GM18508 (cell line): ENCODE measurements around the gene RACGAP1.

Experiments used
- ATAC-seq: cut with Tn5 transposase; IDR thresholded peaks from one replicate; pipeline ENCODE4 v1.9.1; 2021; ENCODE audit warnings: moderate number of reproducible peaks; ENCODE audit not compliant: insufficient read depth, unreplicated experiment

Gene RACGAP1

GRCh38 chr12:49960474-49961110 lies 64.7 kb downstream of the RACGAP1 start:
- ATAC-seq: no peak

GRCh38 chr12:49959685-49960473 lies 65.4 kb downstream of the RACGAP1 start:
- ATAC-seq: no peak

DNA sequence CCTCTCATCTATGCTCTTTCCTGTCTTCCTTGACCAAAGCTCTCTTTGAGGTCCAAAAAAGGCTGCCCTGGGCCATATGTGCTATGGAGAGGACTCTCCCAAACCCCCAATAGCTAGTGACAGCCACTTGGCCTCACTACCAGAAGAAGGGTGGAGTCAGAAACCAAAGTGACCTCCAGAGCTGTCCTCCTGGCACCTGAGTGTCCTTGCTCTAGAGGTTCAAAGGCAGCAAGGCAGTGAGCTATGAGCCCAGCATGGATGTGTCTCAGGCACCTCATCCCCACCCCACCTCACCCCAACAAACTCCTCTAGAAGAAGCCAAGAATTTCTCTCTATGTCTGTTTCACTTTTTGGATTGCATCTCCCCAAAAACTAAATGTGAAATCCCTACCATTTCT lies 67.7 kb downstream of the RACGAP1 start:
- ATAC-seq: no peak

DNA sequence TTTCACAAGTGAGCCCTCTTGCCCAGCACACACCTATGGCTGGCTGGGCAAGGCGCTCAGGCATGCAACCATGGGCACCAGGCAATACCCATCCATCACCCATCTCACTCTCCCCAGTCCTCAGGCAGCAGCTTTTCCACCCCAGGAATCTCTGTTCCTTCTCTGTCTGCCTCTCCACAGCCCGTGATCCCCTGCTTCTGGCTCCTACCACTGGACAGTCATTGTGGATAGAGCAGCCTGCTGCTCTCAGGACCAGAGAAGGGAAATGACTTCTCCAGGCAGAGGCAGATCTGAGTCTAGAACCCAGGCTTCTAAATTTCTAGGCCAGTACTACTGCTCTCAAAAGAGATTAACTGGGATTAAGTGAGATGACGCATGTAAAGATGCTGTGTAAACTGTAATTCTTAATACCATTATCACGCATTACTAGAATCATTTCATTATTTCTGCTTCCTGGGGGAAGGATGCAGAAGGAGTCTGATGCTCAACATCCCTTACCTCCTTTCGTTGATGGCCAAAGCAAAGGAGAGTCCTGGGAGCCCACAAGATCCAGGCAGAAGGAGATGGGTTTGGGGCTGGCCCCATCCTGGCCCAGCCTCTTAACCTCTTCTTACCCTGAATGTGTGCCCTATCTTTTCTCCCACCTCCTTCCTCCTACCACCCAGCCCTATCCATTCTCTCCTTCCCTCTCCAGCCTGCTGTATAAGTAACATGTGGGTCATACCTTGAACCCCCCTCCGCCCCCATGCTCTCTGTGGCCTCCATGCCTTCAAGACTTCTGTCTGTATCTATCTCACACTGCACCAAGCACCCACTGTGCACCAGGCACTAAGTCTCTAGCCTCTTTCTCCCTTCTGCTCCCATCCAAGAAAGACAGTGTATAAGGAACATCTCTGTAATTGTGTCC lies 68.4 kb downstream of the RACGAP1 start:
- no peak for ATAC-seq

- no peak for ATAC-seq
These were observed 69.2 kb downstream of the RACGAP1 start for GRCh38 chr12:49955899-49956662.

DNA sequence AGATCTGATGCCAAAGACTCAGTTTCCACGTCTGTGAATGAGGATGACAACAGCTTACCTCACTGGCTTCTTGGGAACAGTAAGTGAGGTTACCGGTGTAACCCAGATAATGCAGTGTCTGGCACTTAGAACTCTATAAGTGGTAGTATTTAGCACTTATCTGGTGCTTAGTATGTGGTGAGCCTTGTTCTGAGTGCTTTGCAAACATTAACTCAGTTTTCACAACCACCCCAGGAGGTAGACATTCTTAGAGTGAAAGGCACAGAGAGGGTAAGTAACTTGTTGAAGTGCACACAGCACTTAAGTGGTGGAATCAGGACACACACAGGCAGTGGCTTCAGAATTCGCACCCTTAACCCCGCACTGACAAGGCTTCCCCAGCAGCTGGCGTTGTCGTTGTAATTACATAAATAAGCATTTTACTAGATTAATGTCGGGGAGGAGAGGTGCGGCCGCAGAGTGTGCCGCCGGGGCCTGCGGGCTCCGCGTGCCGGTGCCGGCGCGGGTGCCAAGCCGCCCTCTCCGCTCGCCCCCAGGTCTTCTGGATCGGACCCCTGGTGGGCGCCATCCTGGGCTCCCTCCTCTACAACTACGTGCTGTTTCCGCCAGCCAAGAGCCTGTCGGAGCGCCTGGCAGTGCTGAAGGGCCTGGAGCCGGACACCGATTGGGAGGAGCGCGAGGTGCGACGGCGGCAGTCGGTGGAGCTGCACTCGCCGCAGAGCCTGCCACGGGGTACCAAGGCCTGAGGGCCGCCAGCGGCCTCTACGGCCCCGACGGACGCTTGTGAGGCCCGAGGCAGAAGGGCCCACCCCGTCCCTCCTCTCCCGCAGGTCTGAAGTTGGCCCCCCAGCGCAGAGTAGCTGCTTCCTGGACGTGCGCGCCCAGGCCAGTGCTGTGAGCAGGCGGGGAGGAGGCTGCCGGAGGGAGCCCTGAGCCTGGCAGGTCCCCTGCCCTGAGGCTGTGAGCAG lies 70.1 kb downstream of the RACGAP1 start:
- ATAC-seq: no peak

DNA sequence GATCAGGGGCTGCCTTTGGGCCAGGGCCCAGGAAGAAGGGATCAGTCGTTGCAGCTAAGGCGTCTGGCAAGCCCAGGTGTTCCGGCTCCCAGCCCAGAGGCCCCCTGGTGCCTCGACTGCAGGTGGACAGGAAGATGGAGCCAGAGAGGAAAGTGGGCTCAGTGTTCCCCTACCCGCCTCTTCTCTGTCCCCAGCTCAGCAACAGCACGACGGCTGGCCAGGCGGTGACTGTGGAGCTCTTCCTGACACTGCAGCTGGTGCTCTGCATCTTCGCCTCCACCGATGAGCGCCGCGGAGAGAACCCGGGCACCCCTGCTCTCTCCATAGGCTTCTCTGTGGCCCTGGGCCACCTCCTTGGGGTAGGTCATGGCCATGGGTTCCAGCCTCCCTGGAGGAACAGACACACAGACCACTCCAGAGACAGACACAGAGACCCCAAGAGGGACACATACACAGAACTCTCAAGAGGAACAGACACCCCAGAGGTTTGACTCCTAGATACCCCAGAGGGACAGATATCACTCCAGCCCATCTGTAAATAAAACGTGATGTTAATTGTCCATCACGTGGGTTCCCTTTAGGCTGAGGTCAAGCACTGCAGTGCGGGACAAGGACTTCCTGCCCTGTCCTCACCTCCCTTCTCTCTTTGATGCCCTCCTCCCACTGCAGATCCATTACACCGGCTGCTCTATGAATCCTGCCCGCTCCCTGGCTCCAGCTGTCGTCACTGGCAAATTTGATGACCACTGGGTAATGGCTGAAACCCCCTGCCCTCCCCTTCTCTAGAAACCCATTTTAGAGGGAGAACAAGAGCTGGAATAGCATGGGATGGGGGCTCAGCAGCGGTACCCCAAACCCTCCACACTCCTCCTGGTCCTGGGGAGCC lies 71.1 kb downstream of the RACGAP1 start:
- no peak for ATAC-seq

- no peak for ATAC-seq
These were observed 72.1 kb downstream of the RACGAP1 start for GRCh38 chr12:49953151-49953550.

GRCh38 chr12:49952391-49953055 lies 72.8 kb downstream of the RACGAP1 start:
- ATAC-seq: no peak

DNA sequence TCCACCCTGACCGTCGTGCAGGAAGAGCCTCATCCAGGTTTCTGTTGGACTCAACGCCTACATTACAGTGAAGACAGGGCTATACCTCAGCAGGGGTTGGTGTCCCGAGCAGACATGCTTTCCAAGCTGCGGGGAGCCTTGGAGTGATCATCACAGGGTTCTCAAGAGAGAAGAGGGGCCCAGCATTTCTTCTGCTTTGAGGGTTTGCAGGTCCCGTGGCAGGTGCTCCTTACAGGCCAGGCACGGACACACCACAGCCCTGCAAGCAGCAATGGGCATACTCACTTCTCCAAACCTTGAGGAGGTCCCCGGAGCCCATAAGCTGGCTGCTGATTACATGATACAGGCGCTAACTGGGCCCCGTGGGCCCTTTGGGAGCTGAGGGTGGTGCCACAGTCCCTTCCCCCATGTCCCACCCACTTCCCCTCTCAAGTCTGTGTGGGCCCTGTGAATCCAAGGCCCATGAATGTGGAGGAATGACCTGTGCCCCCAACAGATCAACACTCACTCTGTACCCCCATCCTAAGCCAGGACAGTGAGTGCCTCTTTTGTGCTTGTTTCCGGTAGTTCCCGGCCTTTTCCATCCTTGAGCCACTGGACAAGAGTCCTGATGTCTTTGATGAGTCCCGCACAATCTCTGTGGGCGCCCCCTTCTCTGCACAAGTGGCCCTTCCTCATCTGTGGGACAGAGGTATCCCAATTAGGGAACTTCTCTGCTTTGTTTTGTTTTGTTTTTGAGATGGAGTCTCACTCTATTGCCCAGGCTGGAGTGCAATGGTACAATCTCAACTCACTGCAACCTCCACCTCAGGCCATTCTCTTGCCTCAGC lies 73.7 kb downstream of the RACGAP1 start:
- no peak for ATAC-seq

DNA sequence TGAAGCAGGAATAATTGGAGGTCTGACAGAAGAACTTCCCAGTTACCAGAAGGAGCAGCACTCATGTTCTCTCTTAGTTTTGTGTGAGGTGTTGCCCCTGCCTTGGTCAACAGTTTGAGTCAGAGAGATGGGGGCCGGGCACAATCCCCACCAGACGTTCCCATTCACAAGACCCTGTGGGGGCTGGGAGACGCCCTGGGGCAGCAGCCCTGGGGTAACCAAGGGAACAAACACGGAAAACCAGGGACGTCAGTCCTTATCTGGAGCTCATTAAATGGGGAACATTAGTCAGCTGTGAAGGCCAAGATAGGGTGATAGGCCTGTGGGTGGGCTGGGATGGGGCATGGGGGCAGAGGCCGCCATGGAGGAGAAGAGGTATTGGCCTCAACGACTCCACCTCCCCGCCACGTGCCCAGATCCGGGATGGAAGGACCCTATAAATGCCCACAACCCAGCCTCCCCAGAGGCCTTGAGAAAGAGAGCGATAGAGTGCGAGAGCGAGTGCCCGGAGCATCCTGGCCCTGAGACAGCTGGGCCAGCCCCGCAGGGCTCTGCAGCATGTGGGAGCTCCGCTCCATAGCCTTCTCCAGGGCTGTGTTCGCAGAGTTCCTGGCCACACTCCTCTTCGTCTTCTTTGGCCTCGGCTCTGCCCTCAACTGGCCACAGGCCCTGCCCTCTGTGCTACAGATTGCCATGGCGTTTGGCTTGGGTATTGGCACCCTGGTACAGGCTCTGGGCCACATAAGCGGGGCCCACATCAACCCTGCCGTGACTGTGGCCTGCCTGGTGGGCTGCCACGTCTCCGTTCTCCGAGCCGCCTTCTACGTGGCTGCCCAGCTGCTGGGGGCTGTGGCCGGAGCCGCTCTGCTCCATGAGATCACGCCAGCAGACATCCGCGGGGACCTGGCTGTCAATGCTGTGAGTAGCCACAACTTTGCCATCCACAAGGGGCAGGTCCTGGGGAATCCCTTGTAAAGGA lies 74.7 kb downstream of the RACGAP1 start, which contains the start of gene AQP2:
Gene AQP2, plus strand, starts transcription at position 465 of the 979 bp plus-strand sequence. Its CDS starts 94 bp downstream, at position 559.
- ATAC-seq: no peak

DNA sequence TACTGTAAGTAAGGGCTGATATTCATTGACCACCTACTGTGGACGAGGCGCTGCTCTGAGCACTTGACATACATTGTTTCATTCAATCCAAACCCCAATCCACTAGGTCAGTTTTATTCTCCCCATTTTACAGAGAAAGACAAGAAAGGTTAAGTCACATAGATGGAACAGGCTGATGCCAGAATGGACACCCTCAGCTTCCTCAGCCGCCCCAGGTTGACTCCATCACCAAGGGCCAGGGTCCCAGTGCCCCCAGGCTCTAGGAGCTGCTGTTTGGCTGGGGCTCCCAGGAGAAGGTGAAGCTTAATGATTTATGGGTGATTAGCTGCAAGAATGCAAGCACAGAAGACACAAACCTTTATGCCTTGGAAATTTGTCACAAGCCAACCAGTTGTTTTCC lies 75.4 kb downstream of the RACGAP1 start:
- no peak for ATAC-seq

- ATAC-seq: no peak
These were observed 76.1 kb downstream of the RACGAP1 start for GRCh38 chr12:49948866-49949845.

- ATAC-seq: no peak
These were observed 77.6 kb downstream of the RACGAP1 start for GRCh38 chr12:49947593-49948226.
